ENCODE data around the gene DQX1.

DQX1 gene

GRCh38 chr2:74554820-74555531 lies 28.9 kb upstream of the DQX1 start:
- H3K27me3 ChIP-seq (ENCODE audit: insufficient read depth, poor library complexity, severe bottlenecking): no peaks in the 10 kb centered on the region
- DNase-seq (ENCODE audit: low spot score): no peak
- H3K9me3 ChIP-seq (ENCODE audit: severe bottlenecking): no peaks in the 10 kb centered on the region
- ATAC-seq (ENCODE audit: low read depth): no peak
- H3K4me1 ChIP-seq (ENCODE audit: insufficient read depth, poor library complexity, severe bottlenecking): peaks cover 8% of the 10 kb centered on the region
- H3K4me3 ChIP-seq (ENCODE audit: severe bottlenecking): peak overlapping the region; percentile 64
- no peak overlapping the region for H3K27ac ChIP-seq (ENCODE audit: poor library complexity, severe bottlenecking)
- H3K36me3 ChIP-seq (ENCODE audit: low read depth): no peaks in the 10 kb centered on the region
- TF ChIP-seq CTCF (IDR thresholded peaks at IDR 0.05; ENCODE audit: poor library complexity, severe bottlenecking): no peak

GRCh38 chr2:74553892-74554819 lies 28.1 kb upstream of the DQX1 start, which contains the start of the genes DOK1 and LOXL3:
Gene DOK1, plus strand, starts transcription at chr2:74554720. Its CDS starts 35 bp downstream, at chr2:74554755.
Gene LOXL3, minus strand, starts transcription at chr2:74553942. Its CDS starts 1,308 bp downstream, at chr2:74552634.
- Histone ChIP-seq H3K27ac (ENCODE audit: poor library complexity, severe bottlenecking) (no peak within 1 kb of the TSS), H3K4me3 (ENCODE audit: severe bottlenecking) (peak within 1 kb of the TSS; percentile 64), H3K9me3 (ENCODE audit: severe bottlenecking) (no peaks in the 10 kb centered on the region), H3K27me3 (ENCODE audit: insufficient read depth, poor library complexity, severe bottlenecking) (no peaks in the 10 kb centered on the region), H3K4me1 (ENCODE audit: insufficient read depth, poor library complexity, severe bottlenecking) (peaks cover 6% of the 10 kb centered on the region), H3K36me3 (ENCODE audit: low read depth) (no peaks in the 10 kb centered on the region)
- DNase-seq (ENCODE audit: low spot score) (no peak), ATAC-seq (ENCODE audit: low read depth) (peak; percentile 66)
- no peak for TF ChIP-seq CTCF (IDR thresholded peaks at IDR 0.05; ENCODE audit: poor library complexity, severe bottlenecking)

- H3K36me3 ChIP-seq (ENCODE audit: low read depth): no peaks in the 10 kb centered on the region
- no peak for TF ChIP-seq CTCF (IDR thresholded peaks at IDR 0.05; ENCODE audit: poor library complexity, severe bottlenecking)
- ATAC-seq (ENCODE audit: low read depth) (no peak), DNase-seq (ENCODE audit: low spot score) (no peak)
- no peak overlapping the region for H3K27ac ChIP-seq (ENCODE audit: poor library complexity, severe bottlenecking)
- H3K4me3 ChIP-seq (ENCODE audit: severe bottlenecking): peak overlapping the region; percentile 64
- H3K9me3 ChIP-seq (ENCODE audit: severe bottlenecking): no peaks in the 10 kb centered on the region
- H3K4me1 ChIP-seq (ENCODE audit: insufficient read depth, poor library complexity, severe bottlenecking): peaks cover 6% of the 10 kb centered on the region
- H3K27me3 ChIP-seq (ENCODE audit: insufficient read depth, poor library complexity, severe bottlenecking): no peaks in the 10 kb centered on the region
Observed at GRCh38 chr2:74552914-74553811, 27.1 kb upstream of the DQX1 start.

- DNase-seq (ENCODE audit: low spot score): no peak
- no peak for TF ChIP-seq CTCF (IDR thresholded peaks at IDR 0.05; ENCODE audit: poor library complexity, severe bottlenecking)
- no peak for ATAC-seq (ENCODE audit: low read depth)
- Histone ChIP-seq H3K27me3 (ENCODE audit: insufficient read depth, poor library complexity, severe bottlenecking) (no peaks in the 10 kb centered on the region), H3K9me3 (ENCODE audit: severe bottlenecking) (no peaks in the 10 kb centered on the region), H3K36me3 (ENCODE audit: low read depth) (no peaks in the 10 kb centered on the region), H3K27ac (ENCODE audit: poor library complexity, severe bottlenecking) (no peak overlapping the region), H3K4me3 (ENCODE audit: severe bottlenecking) (no peak overlapping the region), H3K4me1 (ENCODE audit: insufficient read depth, poor library complexity, severe bottlenecking) (peaks cover 6% of the 10 kb centered on the region)
Observed at GRCh38 chr2:74551942-74552913, 26.2 kb upstream of the DQX1 start.
